Keratinocyte (primary cell): Measurements from ENCODE around the gene HOXB6. TPM values are rescaled to one million over a fixed set of nuclear protein-coding genes. Genes with fewer than 3 reads are reported as not detected.

Experiments used
- DNase-seq: peaks from one replicate; pipeline ENCODE4 v3.0.0-alpha.2; 2011; ENCODE audit warnings: low read depth, missing footprints, low spot score
- FAIRE-seq: peaks from 2 replicates; lab custom pipeline; 2011; peaks lifted over from hg19 to GRCh38; lab: Jason Lieb, UNC
- H2AFZ ChIP-seq: 2 replicates; pipeline ENCODE4 v1.6.0; 2012; ENCODE audit warnings: low read length, control low read depth, inconsistent platforms; ENCODE audit not compliant: control insufficient read depth
- H3K27ac ChIP-seq: 2 replicates; pipeline ENCODE4 v1.5.1; 2011; ENCODE audit warnings: low read length; ENCODE audit not compliant: control insufficient read depth, insufficient read depth
- H3K27me3 ChIP-seq: 3 replicates; pipeline ENCODE4 v1.6.0; 2011; ENCODE audit warnings: low read length; ENCODE audit not compliant: control insufficient read depth, insufficient read depth; ENCODE audit errors: extremely low read depth
- H3K36me3 ChIP-seq, 2 experiments: 2 replicates in 1 of 2; 3 replicates in 1 of 2; pipeline ENCODE4 v1.5.1; 2011; ENCODE audit warnings: low read length in 2 of 2, mild to moderate bottlenecking in 1 of 2; ENCODE audit not compliant: control insufficient read depth in 2 of 2, insufficient read depth in 2 of 2; ENCODE audit errors: extremely low read depth in 1 of 2
- H3K4me1 ChIP-seq: 3 replicates; pipeline ENCODE4 v1.5.1; 2011; ENCODE audit warnings: low read length; ENCODE audit not compliant: control insufficient read depth, insufficient read depth; ENCODE audit errors: extremely low read depth
- H3K4me2 ChIP-seq: 3 replicates; pipeline ENCODE4 v1.6.0; 2011; ENCODE audit warnings: low read depth, low read length; ENCODE audit not compliant: control insufficient read depth, insufficient read depth; ENCODE audit errors: extremely low read depth
- H3K4me3 ChIP-seq, 3 experiments: fragments of 200-600 bp in 1 of 3; sonication (generic) in 1 of 3; 2 replicates in 2 of 3; 3 replicates in 1 of 3; pipeline ENCODE4 v1.5.1; 2011 to 2016; ENCODE audit warnings: low read length in 3 of 3, mild to moderate bottlenecking in 3 of 3, control low read depth in 2 of 3, inconsistent platforms in 1 of 3, low read depth in 1 of 3, mixed read lengths in 1 of 3, mixed run types in 1 of 3, moderate library complexity in 1 of 3; ENCODE audit not compliant: control insufficient read depth in 2 of 3, insufficient read depth in 2 of 3; ENCODE audit errors: extremely low read depth in 1 of 3
- H3K79me2 ChIP-seq: 2 replicates; pipeline ENCODE4 v1.6.0; 2012; ENCODE audit warnings: low read length; ENCODE audit not compliant: control insufficient read depth, insufficient read depth
- H3K9ac ChIP-seq: 3 replicates; pipeline ENCODE4 v1.6.0; 2011; ENCODE audit warnings: low read length; ENCODE audit not compliant: control insufficient read depth, insufficient read depth; ENCODE audit errors: extremely low read depth
- H3K9me1 ChIP-seq: 3 replicates; pipeline ENCODE4 v1.6.0; 2011; ENCODE audit warnings: low read length; ENCODE audit not compliant: control insufficient read depth, insufficient read depth; ENCODE audit errors: extremely low read depth
- H3K9me3 ChIP-seq: 2 replicates; pipeline ENCODE4 v1.5.1; 2012; ENCODE audit warnings: low read depth, low read length; ENCODE audit not compliant: control insufficient read depth
- H4K20me1 ChIP-seq: 3 replicates; pipeline ENCODE4 v1.6.0; 2011; ENCODE audit warnings: low read length; ENCODE audit not compliant: control insufficient read depth, insufficient read depth; ENCODE audit errors: extremely low read depth
- CTCF ChIP-seq, 3 experiments: IDR thresholded peaks in 1 of 3; conservative IDR thresholded peaks in 1 of 3; optimal IDR thresholded peaks in 1 of 3; 2 replicates in 2 of 3; 3 replicates in 1 of 3; pipeline versions ENCODE3 to v1.5.1; 2011; ENCODE audit warnings: low read length in 3 of 3, mild to moderate bottlenecking in 3 of 3, moderate library complexity in 2 of 3, control low read depth in 1 of 3, inconsistent platforms in 1 of 3; ENCODE audit not compliant: insufficient read depth in 2 of 3; ENCODE audit errors: extremely low read depth in 1 of 3
- EZH2 ChIP-seq: IDR thresholded peaks from one replicate; pipeline ENCODE4 v1.6.1; 2012; ENCODE audit warnings: inconsistent platforms, mild to moderate bottlenecking, low read length, moderate library complexity
- dilution Hi-C: fragments of 300-500 bp; cut with MboI; formaldehyde crosslinking; loops from one replicate; pipeline ENCODE4 v1.7.0; 2020; ENCODE audit warnings: low sequenced_read_pairs; ENCODE audit not compliant: extremely low pct_ligation_motif_present
- polyA plus RNA-seq, 5 experiments: library from polyadenylated mRNA; depleted of rRNA in 3 of 5; stranded (reverse) in 3 of 5; stranded (forward) in 1 of 5; unstranded in 1 of 5; fragments of >200 nt; gene quantifications; 1 replicate in 1 of 5; 2 replicates in 3 of 5; 3 replicates in 1 of 5; pipeline versions ENCODE4 v1.2.1 to v1.2.3, GENCODE V29; 2011 to 2012; ENCODE audit warnings: missing spikeins in 2 of 5, low read depth in 1 of 5, low replicate concordance in 1 of 5

The HOXB6 gene
- polyA plus RNA-seq, 1 donor (not counting 4 experiments of a cell fraction or from before 2014, with no cell fraction given) = 0.62 TPM

- no peaks in the 10 kb centered on the region for H4K20me1 ChIP-seq
- peaks cover 0 to 4% of the 10 kb centered on the region in 2 experiments for H3K36me3 ChIP-seq
- no peak for FAIRE-seq
- no peak for DNase-seq
- no peak within 1 kb of the TSS for H3K27ac ChIP-seq
- dilution Hi-C loops = no loop called here
- H3K79me2 ChIP-seq = no peaks in the 10 kb centered on the region
- peak; percentile 70 for TF ChIP-seq EZH2
- no peak for TF ChIP-seq CTCF (optimal IDR thresholded peaks at IDR 0.05 in 1 of 3, IDR thresholded peaks at IDR 0.05 in 1 of 3, conservative IDR thresholded peaks at IDR 0.05 in 1 of 3; ENCODE audit: extremely low read depth in 1 of 3, insufficient read depth in 2 of 3, low read length in 3 of 3)
- peak within 1 kb of the TSS; percentile 89 for H3K4me2 ChIP-seq
- peak within 1 kb of the TSS; percentile 87 for H2AFZ ChIP-seq
- peak within 1 kb of the TSS; percentile 15 for H3K9ac ChIP-seq
- H3K9me3 ChIP-seq = no peaks in the 10 kb centered on the region
- peaks cover 83% of the 10 kb centered on the region for H3K27me3 ChIP-seq
- peak within 1 kb of the TSS; percentile 2 to 67 (median 58) for H3K4me3 ChIP-seq
- no peaks in the 10 kb centered on the region for H3K9me1 ChIP-seq
- H3K4me1 ChIP-seq = peaks cover 17% of the 10 kb centered on the region
These were observed 11.5 kb downstream of the HOXB6 start, which contains the start of gene HOXB5 for GRCh38 chr17:48593126-48593829. Gene HOXB5, minus strand, starts transcription at chr17:48593779. Its CDS starts 97 bp downstream, at chr17:48593682.

DNA sequence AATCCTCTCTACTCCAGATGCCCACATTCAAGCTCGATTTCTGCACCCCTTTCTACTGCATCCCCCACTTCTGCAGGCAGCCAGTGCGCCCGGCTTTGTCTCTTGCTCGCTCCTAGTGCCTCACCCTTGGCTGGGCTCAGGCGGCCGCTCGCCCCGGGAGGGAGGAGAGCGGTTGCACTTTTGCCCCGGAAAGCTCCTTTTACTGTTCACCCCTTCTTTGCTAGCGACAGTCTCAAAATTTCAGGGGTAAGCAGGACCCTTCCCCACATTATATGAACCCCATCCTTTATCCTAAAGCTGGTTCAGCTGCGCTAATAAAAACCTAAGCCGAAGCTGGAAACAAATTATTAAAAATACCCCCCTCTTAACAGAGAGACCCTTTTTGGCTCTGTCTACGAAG, 12.2 kb downstream of the HOXB6 start:
- H3K9me3 ChIP-seq = no peaks in the 10 kb centered on the region
- peak overlapping the region in 1 of 3 experiments; percentile 67 for H3K4me3 ChIP-seq
- no peak overlapping the region for H3K9ac ChIP-seq
- no peak for DNase-seq
- H2AFZ ChIP-seq = no peak overlapping the region
- peaks cover 82% of the 10 kb centered on the region for H3K27me3 ChIP-seq
- peaks cover 0 to 4% of the 10 kb centered on the region in 2 experiments for H3K36me3 ChIP-seq
- no peaks in the 10 kb centered on the region for H3K9me1 ChIP-seq
- no peaks in the 10 kb centered on the region for H4K20me1 ChIP-seq
- H3K4me2 ChIP-seq = peak overlapping the region; percentile 89
- dilution Hi-C loops = no loop called here
- peaks cover 17% of the 10 kb centered on the region for H3K4me1 ChIP-seq
- no peak overlapping the region for H3K27ac ChIP-seq
- TF ChIP-seq CTCF (optimal IDR thresholded peaks at IDR 0.05 in 1 of 3, IDR thresholded peaks at IDR 0.05 in 1 of 3, conservative IDR thresholded peaks at IDR 0.05 in 1 of 3; ENCODE audit: extremely low read depth in 1 of 3, insufficient read depth in 2 of 3, low read length in 3 of 3) (no peak), EZH2 (peak; percentile 13)
- FAIRE-seq = no peak
- H3K79me2 ChIP-seq = no peaks in the 10 kb centered on the region
